ENCODE data around the gene NPHP3.
"Not testable (repeated sequence)": the region's sequence is repeated elsewhere in the genome, so short reads cannot be mapped to it uniquely, and the experiment has no call there.

The NPHP3 gene, protein sequence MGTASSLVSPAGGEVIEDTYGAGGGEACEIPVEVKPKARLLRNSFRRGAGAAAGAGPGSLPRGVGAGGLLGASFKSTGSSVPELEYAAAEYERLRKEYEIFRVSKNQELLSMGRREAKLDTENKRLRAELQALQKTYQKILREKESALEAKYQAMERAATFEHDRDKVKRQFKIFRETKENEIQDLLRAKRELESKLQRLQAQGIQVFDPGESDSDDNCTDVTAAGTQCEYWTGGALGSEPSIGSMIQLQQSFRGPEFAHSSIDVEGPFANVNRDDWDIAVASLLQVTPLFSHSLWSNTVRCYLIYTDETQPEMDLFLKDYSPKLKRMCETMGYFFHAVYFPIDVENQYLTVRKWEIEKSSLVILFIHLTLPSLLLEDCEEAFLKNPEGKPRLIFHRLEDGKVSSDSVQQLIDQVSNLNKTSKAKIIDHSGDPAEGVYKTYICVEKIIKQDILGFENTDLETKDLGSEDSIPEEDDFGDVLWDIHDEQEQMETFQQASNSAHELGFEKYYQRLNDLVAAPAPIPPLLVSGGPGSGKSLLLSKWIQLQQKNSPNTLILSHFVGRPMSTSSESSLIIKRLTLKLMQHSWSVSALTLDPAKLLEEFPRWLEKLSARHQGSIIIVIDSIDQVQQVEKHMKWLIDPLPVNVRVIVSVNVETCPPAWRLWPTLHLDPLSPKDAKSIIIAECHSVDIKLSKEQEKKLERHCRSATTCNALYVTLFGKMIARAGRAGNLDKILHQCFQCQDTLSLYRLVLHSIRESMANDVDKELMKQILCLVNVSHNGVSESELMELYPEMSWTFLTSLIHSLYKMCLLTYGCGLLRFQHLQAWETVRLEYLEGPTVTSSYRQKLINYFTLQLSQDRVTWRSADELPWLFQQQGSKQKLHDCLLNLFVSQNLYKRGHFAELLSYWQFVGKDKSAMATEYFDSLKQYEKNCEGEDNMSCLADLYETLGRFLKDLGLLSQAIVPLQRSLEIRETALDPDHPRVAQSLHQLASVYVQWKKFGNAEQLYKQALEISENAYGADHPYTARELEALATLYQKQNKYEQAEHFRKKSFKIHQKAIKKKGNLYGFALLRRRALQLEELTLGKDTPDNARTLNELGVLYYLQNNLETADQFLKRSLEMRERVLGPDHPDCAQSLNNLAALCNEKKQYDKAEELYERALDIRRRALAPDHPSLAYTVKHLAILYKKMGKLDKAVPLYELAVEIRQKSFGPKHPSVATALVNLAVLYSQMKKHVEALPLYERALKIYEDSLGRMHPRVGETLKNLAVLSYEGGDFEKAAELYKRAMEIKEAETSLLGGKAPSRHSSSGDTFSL (N-terminal part only)

GRCh38 chr3:132722165-132723023 is at the start of gene NPHP3:
TSS of gene NPHP3 (minus strand) at chr3:132722409. CDS start at chr3:132722355, 54 bp downstream.
- peak; percentile 94 to 96 for DNase-seq

DNA sequence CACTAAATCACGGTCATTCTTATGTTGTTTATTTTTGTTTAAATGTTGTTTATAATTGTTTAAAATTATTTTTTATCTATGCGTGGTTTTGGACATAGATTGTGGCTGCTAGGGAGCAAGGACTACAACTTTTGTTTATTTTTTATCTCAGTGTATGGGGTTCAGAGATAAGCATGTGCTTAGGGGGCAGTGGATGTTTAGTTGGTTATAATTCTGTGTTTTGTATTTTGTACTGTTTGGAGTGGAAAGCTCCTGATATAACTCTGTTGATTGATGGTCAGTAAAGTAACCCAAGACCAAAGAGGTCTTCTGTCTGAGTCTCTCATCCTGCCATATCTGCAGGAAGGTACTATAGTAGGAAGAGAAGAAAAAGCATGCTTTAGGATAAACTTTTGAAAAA is 36.5 kb upstream of the NPHP3 start:
- no peak for DNase-seq

GRCh38 chr3:132756108-132756650 is 34.0 kb upstream of the NPHP3 start:
- no peak for DNase-seq

DNA sequence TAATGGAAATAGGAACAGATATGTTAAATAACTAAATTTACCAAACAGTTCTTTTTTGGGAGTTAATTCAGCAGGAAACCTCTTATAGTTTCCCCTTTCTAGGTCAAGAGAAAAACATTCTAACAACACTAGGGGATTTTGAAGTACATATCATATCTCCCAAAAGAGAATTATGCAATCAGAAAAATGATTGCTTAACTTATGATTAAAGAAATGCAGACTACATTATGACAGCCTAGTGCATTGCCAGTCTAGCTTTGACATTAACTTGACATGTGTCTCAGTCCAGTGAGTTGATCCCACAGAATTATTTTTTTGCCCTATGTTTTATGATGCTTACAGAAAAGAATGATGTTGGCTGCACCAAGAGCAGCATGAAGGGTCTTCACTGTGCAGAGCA is 31.7 kb upstream of the NPHP3 start:
- no peak for DNase-seq

- no peak for DNase-seq
Measured at GRCh38 chr3:132749786-132750185, 27.6 kb upstream of the NPHP3 start.

DNA sequence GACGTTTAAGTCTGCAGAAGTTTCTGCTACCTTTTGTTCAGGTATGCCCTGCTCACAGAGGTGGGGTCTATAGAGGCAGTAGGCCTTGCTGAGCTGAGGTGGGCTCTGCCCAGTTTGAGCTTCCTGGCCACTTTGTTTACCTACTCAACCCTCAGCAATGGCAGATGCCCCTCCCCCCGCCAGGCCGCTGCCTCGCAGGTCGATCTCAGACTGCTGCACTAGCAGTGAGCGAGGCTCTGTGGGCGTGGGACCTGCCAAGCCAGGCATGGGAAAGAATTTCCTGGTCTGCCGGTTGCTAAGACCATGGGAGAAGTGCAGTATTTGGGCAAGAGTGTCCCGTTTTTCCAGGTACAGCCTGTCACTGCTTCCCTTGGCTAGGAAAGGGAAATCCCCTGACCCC is 24.5 kb upstream of the NPHP3 start:
- not testable (repeated sequence) for DNase-seq

DNA sequence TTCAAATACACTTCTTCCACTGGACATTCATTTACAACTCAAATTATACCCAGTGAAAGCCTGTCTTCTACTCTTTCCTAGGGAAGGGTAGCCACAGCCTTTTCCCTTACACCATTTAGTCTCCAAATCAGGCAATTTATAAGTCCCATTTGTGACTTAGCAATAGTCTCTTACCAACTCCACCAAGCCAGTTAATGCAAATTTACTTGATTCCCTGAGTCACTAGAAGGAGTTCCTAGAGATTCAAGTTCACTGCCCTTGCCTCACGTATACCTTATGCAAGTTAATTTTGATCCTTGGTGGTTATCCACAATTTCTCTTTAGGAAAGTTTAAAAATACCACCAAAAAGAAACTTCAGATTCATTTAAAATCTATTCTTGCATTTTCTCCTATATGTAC is 16.1 kb upstream of the NPHP3 start:
- DNase-seq = no peak

- DNase-seq = no peak
Measured at GRCh38 chr3:132735589-132735988, 13.4 kb upstream of the NPHP3 start.

- DNase-seq = no peak
Measured at GRCh38 chr3:132730891-132731580, 8.8 kb upstream of the NPHP3 start.

DNA sequence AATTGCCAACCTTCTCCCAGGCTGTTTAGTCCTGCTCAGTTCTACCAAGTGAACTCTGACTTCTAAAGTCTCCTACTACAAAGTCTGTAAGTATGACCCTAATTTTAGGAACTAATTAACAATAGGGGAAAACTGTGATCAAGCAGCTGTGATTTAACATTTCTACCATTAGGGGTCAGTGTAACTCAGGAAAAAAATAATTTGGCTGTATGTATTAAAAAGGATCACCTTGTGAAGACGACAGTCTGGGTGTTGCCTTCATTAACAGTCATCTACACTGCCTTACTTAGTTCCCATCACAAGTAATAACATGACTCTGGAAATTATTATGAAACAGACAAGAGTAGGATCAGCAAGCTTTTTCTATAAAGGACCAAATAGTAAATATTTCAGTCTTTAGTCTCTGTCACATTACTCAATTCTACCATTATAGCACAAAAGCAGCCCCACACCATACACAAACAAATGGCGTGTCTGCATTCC is 4.2 kb upstream of the NPHP3 start:
- DNase-seq = peak in 1 of 2 donors; percentile 76

DNA sequence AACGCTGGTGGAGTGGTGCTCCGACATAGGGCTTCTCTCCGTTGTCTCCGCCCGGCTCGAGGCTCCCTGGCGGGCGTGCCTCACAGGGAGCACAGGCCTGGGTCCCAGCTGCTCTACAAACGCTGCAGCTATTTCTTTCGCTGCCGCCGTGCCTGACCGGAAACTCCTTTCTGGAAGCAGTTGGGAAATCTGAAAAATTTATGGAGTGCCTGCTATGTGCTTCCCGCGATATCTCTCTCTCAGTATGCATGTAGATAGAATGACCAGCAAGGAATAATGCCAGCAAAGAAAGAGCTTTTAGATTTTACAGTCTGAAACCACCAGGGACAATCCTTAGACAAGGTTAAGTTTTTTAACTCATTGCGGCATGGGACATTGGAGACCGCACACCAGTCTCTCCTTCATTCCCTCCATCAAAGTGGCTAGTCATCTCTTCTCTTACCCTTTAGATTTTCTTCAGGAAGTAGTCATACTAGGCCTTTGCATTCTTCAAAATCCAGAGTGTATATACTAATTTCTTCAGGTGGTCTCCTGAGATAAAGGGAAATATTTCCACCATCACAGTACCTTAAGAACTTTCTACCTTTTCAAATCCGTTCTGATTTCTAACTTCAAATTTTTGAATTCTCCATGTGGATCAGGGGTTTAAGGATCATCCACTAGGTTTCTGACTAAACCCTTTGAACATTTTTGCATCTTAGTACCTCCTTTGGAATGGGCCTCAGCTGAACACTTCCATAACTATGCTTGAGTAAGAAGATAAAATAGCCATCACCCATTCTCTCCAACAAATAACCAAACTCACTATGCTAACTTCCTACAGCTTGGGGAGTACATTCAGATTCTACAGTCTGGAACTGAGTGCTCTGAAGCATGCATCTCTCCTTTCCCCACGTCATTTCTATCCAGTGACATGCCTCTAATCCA is 1.1 kb upstream of the NPHP3 start:
- no peak for DNase-seq

DNA sequence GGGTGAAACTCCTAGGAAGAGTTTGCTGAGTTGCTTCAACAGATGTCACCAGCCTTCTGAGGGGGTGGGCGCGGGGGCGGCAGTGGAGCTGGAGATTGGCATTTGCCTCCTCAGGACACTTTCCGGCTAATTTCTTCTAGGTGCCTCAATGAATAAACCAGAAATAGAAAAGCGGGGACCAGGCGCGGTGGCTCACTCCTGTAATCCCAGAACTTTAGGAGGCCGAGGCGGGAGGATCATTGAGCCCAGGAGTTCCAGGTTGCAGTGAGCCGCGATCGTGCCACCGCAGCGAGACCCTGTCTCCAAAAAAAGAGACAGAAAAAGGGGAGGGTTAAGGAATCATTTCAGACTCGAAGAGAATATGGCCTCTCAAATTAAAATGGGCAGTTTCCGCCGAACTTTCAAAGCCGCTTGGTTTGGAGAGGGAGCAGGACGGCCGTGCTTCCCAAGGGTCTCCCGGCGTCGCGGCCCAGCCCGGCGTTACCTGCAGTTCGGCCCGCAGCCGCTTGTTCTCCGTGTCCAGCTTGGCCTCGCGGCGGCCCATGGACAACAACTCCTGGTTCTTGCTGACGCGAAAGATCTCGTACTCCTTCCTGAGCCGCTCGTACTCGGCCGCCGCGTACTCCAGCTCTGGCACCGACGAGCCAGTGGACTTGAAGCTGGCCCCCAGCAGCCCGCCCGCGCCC is 587 bp downstream of the NPHP3 start:
- DNase-seq = no peak

DNA sequence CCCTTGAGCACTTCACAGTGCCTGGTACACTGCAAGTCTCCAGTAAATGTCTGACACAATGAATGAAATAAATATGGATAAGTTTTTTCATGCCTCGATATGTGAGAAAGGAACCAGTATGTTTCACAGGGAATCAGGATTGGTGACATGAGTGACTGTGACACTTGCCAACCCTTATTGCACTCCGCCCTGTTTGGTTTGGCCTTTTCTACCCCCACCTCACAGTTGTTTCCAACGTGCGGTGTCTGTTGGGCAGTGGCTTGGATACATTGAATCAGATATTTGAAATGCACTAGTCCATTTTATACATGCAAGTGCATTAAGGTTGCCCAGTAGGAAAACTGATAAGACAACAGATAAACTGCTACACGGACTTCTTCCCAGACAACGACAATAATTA is 2.0 kb downstream of the NPHP3 start:
- no peak for DNase-seq

DNA sequence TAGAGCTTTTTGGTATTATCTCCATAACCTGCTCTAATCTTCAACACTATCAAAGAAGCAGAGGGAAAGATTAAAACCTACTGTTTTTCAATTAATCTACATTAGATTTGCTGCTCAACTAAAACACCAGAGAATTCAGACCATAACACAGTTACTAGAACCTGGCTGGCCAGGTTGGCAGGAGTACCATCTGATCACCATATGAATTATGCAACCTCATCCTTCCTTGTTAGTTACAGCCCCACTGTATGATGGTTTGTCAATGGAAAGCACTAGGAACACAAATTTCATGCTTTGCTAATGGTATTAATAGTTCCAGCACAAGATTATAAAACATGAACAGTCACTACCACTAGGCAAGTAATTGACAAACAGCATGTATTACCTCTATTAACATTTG is 5.8 kb downstream of the NPHP3 start:
- DNase-seq = no peak

DNA sequence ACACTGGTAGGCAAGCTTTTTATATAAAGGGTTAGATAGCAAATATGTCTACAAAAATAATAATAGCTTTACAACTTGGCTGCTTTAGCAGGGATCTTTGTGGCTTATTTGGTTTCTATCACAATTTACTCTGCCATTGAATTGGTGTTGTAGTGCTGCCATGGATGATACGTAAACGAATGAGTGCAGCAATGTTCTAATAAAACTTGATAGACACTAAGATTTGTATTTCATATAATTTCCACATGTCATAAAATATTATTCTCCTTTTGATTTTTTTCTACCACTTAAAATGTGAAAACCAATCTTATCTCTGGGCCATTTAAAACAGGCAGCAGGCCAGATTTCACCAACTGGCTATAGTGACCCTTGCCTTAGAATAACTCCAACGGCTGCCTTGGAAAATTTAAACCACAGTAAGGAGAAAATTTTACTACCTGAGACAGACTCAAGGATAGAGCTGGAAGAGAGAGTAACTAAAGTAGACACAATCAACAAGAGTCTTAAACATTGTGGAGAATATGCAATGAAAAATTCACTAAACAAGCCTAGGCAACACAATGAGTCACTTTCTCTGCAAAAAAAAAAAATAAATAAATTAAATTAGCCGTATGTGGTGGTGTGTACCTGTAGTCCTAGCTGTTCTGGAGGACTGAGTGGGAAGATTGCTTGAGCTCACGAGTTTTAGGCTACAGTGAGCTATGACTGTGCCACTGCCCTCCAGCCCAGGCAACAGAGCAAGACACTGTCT is 8.1 kb downstream of the NPHP3 start:
- no peak for DNase-seq

GRCh38 chr3:132710311-132710710 is 11.9 kb downstream of the NPHP3 start:
- DNase-seq = no peak

GRCh38 chr3:132709761-132710160 is 12.4 kb downstream of the NPHP3 start:
- no peak for DNase-seq

GRCh38 chr3:132703733-132704132 is 18.5 kb downstream of the NPHP3 start:
- DNase-seq = no peak
